Sigmoid colon (tissue), 7 donors: Measurements from ENCODE around the gene C11orf42. TPM values are rescaled to one million over a fixed set of nuclear protein-coding genes. Genes with fewer than 3 reads are reported as not detected.

Experiments
- DNase-seq: peaks from one replicate; pipeline ENCODE4 v3.0.0-alpha.2; 2019
- H3K27ac ChIP-seq, 4 donors: fragments of 200-600 bp; sonication (generic); one replicate each; pipeline ENCODE4 v1.5.1; 2016 to 2019; ENCODE audit warnings: mild to moderate bottlenecking in 1 of 4
- H3K27me3 ChIP-seq, 3 donors: fragments of 200-600 bp; sonication (generic); one replicate each; pipeline ENCODE4 v1.5.1; 2019; ENCODE audit warnings: mild to moderate bottlenecking in 1 of 3
- H3K36me3 ChIP-seq, 4 donors: fragments of 200-600 bp; sonication (generic); one replicate each; pipeline ENCODE4 v1.5.1; 2016 to 2019
- H3K4me1 ChIP-seq, 4 donors: fragments of 200-600 bp; sonication (generic); one replicate each; pipeline ENCODE4 v1.5.1; 2017 to 2019
- H3K4me3 ChIP-seq, 4 donors: fragments of 200-600 bp; sonication (generic); one replicate each; pipeline ENCODE4 v1.5.1; 2017 to 2019; ENCODE audit warnings: mild to moderate bottlenecking in 2 of 4, moderate library complexity in 1 of 4
- H3K9me3 ChIP-seq, 4 donors: fragments of 200-600 bp in 3 of 4; sonication (generic) in 3 of 4; one replicate each; pipeline versions ENCODE4 v1.5.1 to v1.6.1; 2013 to 2019
- EP300 ChIP-seq, 4 donors: sonication (generic); formaldehyde crosslinking; IDR thresholded peaks; one replicate each; pipeline ENCODE4 v1.6.1; 2017; ENCODE audit warnings: antibody characterized with exemption in 4 of 4
- POLR2A ChIP-seq, 2 donors: fragments of 450-650 bp; IDR thresholded peaks; one replicate each; pipeline ENCODE4 v1.6.1; 2016; ENCODE audit warnings: antibody characterized with exemption in 2 of 2, mild to moderate bottlenecking in 2 of 2, moderate library complexity in 2 of 2
- POLR2AphosphoS5 ChIP-seq, 4 donors: sonication (generic); formaldehyde crosslinking; IDR thresholded peaks; one replicate each; pipeline ENCODE4 v1.6.1; 2017; ENCODE audit warnings: antibody characterized with exemption in 4 of 4
- WGBS, 2 donors: extraction: QIAGEN DNeasy Blood & Tissue Kit; methylation state at CpG; one replicate each; pipeline ENCODE4 v1.1.7; 2013; 5-methylcytosine and 5-hydroxymethylcytosine counted together
- intact Hi-C: fragments of 100-400 bp; cut with DNase I; formaldehyde crosslinking; loops from one replicate; pipeline ENCODE4 v1.15.1; 2023
- polyA plus RNA-seq, 3 donors: library from polyadenylated mRNA; stranded (reverse); fragments of 200-250 nt; gene quantifications; one replicate each; pipeline ENCODE4 v1.2.3, GENCODE V29; 2013
- total RNA-seq, 4 donors: library from RNA; depleted of rRNA; stranded (reverse); fragments of >200 nt; gene quantifications; one replicate each; pipeline ENCODE4 v1.1.0, GENCODE V29; 2016
- TF ChIP-seq, protein P1 (sequence below), 4 experiments: fragments of 450-650 bp in 3 of 4; fragments of 200-600 bp in 1 of 4; IDR thresholded peaks; one replicate each; pipeline ENCODE4 v1.5.1; 2016 to 2019; ENCODE audit warnings: antibody characterized with exemption in 4 of 4, mild to moderate bottlenecking in 3 of 4, moderate library complexity in 2 of 4
- donor health status: healthy with polysubstance abuse.
- donor health status: Bipolar disorder and iron deficiency.
- donor health status: healthy.

Gene C11orf42
- total and polyA plus RNA-seq, 7 donors: not detected

DNA sequence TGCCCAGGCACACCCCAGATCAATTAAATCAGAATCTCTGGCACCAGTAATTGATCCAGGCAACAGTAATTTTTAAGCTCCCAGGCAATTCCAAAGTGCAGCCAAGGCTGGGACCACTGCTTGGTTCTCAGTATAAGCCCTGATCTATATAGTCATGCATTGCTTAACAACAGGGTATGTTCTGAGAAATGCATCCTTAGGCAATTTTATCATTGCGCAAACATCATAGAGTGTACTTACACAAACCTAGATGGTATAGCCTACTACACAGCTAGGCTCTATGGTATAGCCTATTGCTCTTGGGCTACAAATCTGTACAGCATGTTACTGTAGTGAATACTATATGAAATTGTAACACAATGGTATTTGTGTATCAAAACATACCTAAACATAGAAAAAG, 651 bp upstream of the C11orf42 start:
- no peak for DNase-seq
- H3K27me3 ChIP-seq: no peaks in the 10 kb centered on the region
- peaks cover 0 to 15% (median 5%) of the 10 kb centered on the region in 4 donors for H3K4me1 ChIP-seq
- no peak overlapping the region for H3K27ac ChIP-seq
- TF ChIP-seq EP300 (IDR thresholded peaks at IDR 0.05): no peak
- TF ChIP-seq, protein P1, sequence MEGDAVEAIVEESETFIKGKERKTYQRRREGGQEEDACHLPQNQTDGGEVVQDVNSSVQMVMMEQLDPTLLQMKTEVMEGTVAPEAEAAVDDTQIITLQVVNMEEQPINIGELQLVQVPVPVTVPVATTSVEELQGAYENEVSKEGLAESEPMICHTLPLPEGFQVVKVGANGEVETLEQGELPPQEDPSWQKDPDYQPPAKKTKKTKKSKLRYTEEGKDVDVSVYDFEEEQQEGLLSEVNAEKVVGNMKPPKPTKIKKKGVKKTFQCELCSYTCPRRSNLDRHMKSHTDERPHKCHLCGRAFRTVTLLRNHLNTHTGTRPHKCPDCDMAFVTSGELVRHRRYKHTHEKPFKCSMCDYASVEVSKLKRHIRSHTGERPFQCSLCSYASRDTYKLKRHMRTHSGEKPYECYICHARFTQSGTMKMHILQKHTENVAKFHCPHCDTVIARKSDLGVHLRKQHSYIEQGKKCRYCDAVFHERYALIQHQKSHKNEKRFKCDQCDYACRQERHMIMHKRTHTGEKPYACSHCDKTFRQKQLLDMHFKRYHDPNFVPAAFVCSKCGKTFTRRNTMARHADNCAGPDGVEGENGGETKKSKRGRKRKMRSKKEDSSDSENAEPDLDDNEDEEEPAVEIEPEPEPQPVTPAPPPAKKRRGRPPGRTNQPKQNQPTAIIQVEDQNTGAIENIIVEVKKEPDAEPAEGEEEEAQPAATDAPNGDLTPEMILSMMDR (IDR thresholded peaks at IDR 0.05): no peak
- no peak for TF ChIP-seq POLR2AphosphoS5 (IDR thresholded peaks at IDR 0.05)
- TF ChIP-seq POLR2A (IDR thresholded peaks at IDR 0.05): no peak
- no peaks in the 10 kb centered on the region for H3K9me3 ChIP-seq
- 92 to 96% methylated on average over 1 of the region's 1 CpG for WGBS, 2 donors
- H3K36me3 ChIP-seq: peaks cover 0 to 20% (median 0%) of the 10 kb centered on the region in 4 donors
- H3K4me3 ChIP-seq: no peak overlapping the region
- intact Hi-C loops: no loop called here

DNA sequence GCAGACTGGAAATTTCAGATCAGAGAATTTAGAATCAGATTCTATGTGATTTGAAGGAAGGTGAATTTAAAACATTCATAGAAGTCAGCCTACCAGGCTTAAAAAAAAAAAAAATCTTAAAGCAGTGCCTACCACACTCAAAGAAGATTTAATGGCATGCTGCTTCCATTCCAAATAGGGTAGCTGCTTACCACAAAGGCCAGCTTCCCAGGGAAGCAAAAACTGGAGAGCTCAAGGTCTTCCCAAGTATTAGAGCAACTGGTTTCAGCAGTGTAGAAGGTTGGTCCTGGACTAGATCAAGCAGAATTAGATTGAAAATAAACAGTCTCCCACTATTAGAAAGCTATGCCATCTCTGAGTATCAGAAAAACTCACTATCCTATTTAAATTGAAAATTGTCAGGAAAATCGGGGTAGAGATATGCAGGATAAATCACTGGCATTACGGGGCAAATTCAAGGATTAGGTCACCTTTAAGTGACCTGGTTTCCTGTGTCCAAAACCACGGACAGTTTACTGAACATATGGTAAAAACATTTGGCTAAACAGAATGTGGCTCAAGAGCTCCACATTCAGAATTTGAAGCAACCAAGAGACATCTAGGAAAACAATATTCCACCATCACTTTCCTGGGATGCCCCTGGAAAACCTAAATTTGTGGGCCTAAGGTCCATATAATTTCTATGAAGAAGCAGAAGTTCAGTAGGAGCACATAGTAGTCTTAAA, 1.3 kb downstream of the C11orf42 start:
- no peak for DNase-seq
- no peaks in the 10 kb centered on the region for H3K27me3 ChIP-seq
- peak overlapping the region in 3 of 4 donors; percentile 25 to 70 (median 55) for H3K27ac ChIP-seq
- WGBS, 2 donors: 84 to 90% methylated on average over 3 of the region's 3 CpGs
- H3K36me3 ChIP-seq: peaks cover 0 to 39% (median 13%) of the 10 kb centered on the region in 4 donors
- intact Hi-C loops: no loop called here
- peaks cover 0 to 15% (median 5%) of the 10 kb centered on the region in 4 donors for H3K4me1 ChIP-seq
- H3K4me3 ChIP-seq: no peak overlapping the region
- no peak for TF ChIP-seq EP300 (IDR thresholded peaks at IDR 0.05)
- TF ChIP-seq POLR2A (IDR thresholded peaks at IDR 0.05): no peak
- no peak for TF ChIP-seq POLR2AphosphoS5 (IDR thresholded peaks at IDR 0.05)
- TF ChIP-seq, protein P1 (IDR thresholded peaks at IDR 0.05): no peak
- no peaks in the 10 kb centered on the region for H3K9me3 ChIP-seq

DNA sequence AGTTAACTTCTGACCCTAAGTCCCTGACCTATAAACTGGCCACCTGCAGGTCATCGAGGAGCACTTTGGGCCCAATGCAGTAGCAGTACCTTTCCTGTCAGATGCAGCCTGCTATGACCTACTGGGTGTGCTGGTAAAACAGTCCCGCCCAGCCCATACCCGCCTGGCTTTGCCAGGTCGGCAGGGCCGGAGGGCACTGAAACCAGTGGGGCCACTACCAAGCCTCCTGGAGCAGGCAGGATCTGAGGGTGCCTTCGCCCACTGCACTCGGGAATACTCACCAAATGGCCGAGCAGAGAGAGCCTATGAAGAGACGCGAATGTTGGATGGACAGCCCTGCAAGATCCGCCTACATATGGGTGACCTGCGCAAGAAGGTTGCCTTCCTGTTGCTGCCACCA, 4.4 kb downstream of the C11orf42 start:
- intact Hi-C loops: no loop called here
- H3K27me3 ChIP-seq: no peaks in the 10 kb centered on the region
- DNase-seq: no peak
- TF ChIP-seq EP300 (IDR thresholded peaks at IDR 0.05) (no peak), POLR2AphosphoS5 (IDR thresholded peaks at IDR 0.05) (no peak), POLR2A (IDR thresholded peaks at IDR 0.05) (no peak)
- H3K9me3 ChIP-seq: no peaks in the 10 kb centered on the region
- H3K27ac ChIP-seq: no peak overlapping the region
- peaks cover 0 to 68% (median 21%) of the 10 kb centered on the region in 4 donors for H3K36me3 ChIP-seq
- no peak overlapping the region for H3K4me3 ChIP-seq
- H3K4me1 ChIP-seq: peaks cover 0 to 15% (median 5%) of the 10 kb centered on the region in 4 donors
- WGBS, 2 donors: 96 to 97% methylated on average over 12 of the region's 12 CpGs

DNA sequence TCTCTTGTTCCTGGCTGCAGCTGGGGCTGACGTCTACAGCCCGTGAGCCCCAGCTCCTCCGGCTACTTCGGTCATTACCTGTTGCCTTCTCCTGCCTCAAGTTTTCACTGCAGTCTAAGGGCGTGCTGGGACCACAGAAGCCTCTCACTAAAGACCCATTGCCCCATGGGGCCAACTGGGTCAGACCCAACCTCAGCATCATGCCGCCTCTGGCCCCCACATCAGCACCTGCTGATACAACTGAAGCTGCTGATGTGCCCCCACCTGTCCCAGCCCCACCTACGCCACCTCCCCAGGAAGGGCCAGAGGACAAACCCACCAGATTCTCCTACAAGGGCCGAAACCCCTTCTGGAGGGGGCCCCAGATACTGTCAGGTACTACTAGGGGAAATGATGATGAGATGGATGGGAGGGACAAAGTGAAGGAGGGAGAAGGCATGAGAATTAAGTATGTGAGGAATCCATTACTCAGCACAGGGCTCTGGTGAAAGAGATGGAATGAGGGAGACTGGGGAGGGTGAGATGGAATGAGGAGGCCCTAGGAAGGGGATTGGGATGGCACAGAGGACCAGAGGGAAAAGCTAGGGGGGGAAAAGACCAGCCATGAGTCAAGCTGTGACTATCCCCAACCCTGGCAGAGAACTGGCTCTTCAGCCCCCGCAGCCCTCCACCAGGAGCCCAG, 5.1 kb downstream of the C11orf42 start:
- no peak for DNase-seq
- peaks cover 3 to 69% (median 21%) of the 10 kb centered on the region in 4 donors for H3K36me3 ChIP-seq
- no peaks in the 10 kb centered on the region for H3K27me3 ChIP-seq
- peaks cover 0 to 15% (median 5%) of the 10 kb centered on the region in 4 donors for H3K4me1 ChIP-seq
- H3K27ac ChIP-seq: no peak overlapping the region
- intact Hi-C loops: no loop called here
- whole genome bisulfite sequencing, 2 donors: 96 to 97% methylated on average over 9 of the region's 9 CpGs
- H3K4me3 ChIP-seq: no peak overlapping the region
- TF ChIP-seq POLR2A (IDR thresholded peaks at IDR 0.05) (no peak), POLR2AphosphoS5 (IDR thresholded peaks at IDR 0.05) (no peak), EP300 (IDR thresholded peaks at IDR 0.05) (no peak)
- TF ChIP-seq, protein P1 (IDR thresholded peaks at IDR 0.05): no peak
- no peaks in the 10 kb centered on the region for H3K9me3 ChIP-seq

DNA sequence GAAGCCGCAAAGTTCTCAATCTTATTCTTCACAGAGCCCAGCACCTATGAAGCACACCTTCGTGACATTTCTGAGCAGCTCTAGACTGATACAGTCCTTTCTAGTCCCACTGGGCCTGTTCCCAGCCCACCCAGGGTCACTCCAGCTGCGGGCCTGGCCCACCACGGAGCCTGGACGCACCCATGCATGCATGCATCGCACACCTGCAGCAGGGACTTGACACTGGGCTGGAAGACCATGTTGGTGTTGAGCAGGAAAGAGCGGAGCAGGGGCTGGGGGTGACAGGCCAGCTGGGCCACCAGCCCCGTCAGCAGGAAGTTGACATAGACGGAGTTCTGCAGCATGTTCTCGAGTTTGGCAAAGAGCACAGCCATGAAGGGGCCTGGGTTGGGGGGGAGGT, 9.2 kb downstream of the C11orf42 start:
- H3K9me3 ChIP-seq: no peaks in the 10 kb centered on the region
- H3K4me3 ChIP-seq: no peak overlapping the region
- no peaks in the 10 kb centered on the region for H3K4me1 ChIP-seq
- TF ChIP-seq, protein P1 (IDR thresholded peaks at IDR 0.05): no peak
- TF ChIP-seq EP300 (IDR thresholded peaks at IDR 0.05) (no peak), POLR2A (IDR thresholded peaks at IDR 0.05) (no peak), POLR2AphosphoS5 (IDR thresholded peaks at IDR 0.05) (no peak)
- intact Hi-C loops: no loop called here
- H3K27me3 ChIP-seq: no peaks in the 10 kb centered on the region
- no peak for DNase-seq
- 96 to 97% methylated on average over 10 of the region's 10 CpGs for WGBS, 2 donors
- H3K27ac ChIP-seq: no peak overlapping the region
- H3K36me3 ChIP-seq: peaks cover 24 to 95% (median 54%) of the 10 kb centered on the region in 4 donors
